Measurements from ENCODE around the gene ENKD1.

Gene ENKD1

DNA sequence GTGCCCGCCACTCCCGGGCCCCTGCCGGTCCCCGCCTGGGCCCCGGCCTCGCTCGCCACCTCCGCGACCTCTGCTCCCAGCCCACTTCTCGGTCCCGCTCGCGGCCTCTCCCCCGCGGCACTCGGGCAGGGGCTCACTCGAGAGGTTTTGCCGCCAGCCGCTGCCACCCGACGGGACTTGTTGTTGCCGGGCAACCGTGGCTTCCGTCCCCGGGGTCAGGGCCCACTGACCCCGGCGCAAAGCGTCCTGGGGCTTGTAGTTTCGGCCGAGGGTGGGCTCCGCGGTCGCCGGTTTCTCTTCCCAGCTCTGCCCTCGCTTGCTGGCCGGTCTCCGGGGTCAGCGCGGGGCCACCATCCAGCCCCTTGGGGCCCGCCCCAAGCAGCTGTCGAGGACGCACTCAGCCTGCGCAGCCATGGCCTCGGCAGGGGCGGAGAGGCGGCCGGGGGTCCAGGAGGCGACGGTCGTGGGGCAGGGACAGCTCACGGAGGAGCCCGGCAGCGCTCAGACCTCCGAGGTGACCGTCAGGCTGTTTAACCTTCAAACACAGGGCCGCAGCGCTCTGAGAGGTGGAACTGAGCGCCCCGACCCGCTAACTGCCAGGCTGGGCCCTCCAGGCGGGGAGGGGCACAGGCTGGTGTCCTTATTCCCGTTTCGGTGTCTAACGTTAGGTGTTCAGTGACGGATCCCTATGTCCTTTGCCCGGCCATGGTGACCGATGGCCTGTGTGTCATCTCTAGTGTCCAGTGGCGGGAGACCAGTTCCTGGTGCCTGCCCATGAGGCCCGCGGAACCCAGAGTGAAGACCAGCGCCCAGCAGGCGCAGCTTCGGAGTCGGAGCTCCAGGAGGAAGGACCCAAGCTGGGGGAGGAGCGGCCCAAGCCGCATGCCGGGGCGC is at the start of gene ENKD1, which contains the start of gene C16orf86:
ENKD1 (minus strand) TSS at position 192 of the 894 bp plus-strand sequence. CDS start 308 bp downstream, outside the sequence.
C16orf86 (plus strand) TSS at position 256 of the 894 bp plus-strand sequence; CDS start at position 413, 157 bp downstream.
- ATAC-seq (ENCODE audit: low read depth) (peak; percentile 72), DNase-seq (ENCODE audit: low spot score in 2 of 2) (peak; percentile 76 to 78)
- H3K9me3 Mint-ChIP-seq, result no peaks in the 10 kb centered on the region
- H3K36me3 Mint-ChIP-seq, result no peaks in the 10 kb centered on the region
- no peaks in the 10 kb centered on the region for H3K27me3 Mint-ChIP-seq
- H3K4me1 Mint-ChIP-seq, result peaks cover 29% of the 10 kb centered on the region
- peak within 1 kb of the TSS; percentile 91 for H3K4me3 Mint-ChIP-seq
- H3K27ac Mint-ChIP-seq, result peak within 1 kb of the TSS; percentile 95

DNA sequence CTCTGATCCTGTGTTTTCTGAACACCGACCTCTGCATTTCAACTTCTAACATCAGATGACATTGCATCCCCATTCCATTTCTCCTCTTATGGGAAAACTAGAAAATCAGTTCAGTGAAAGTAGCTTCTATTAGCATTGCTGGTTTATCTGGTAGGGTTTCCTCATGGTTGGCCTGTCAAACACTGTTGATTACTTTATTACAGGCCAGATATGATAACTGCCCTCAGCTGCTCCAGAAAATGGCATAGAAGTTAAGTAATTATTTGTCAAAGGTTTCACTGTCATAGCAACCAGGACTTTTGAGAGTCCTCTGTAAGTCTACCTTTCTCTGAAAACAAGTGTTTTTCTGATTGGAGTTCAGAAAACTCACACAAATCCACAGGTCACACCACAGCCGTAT is 49.5 kb upstream of the ENKD1 start:
- Mint-ChIP-seq H3K27me3 (no peaks in the 10 kb centered on the region), H3K27ac (no peak overlapping the region), H3K36me3 (peaks cover 7% of the 10 kb centered on the region), H3K4me3 (no peak overlapping the region), H3K4me1 (peaks cover 29% of the 10 kb centered on the region), H3K9me3 (no peaks in the 10 kb centered on the region)
- no peak for ATAC-seq (ENCODE audit: low read depth)
- no peak for DNase-seq (ENCODE audit: low spot score in 2 of 2)

GRCh38 chr16:67714522-67714921 is 48.0 kb upstream of the ENKD1 start:
- Mint-ChIP-seq H3K36me3 (peaks cover 7% of the 10 kb centered on the region), H3K4me3 (no peak overlapping the region), H3K4me1 (peaks cover 24% of the 10 kb centered on the region), H3K27me3 (no peaks in the 10 kb centered on the region), H3K9me3 (no peaks in the 10 kb centered on the region), H3K27ac (no peak overlapping the region)
- DNase-seq (ENCODE audit: low spot score in 2 of 2) (no peak), ATAC-seq (ENCODE audit: low read depth) (no peak)

DNA sequence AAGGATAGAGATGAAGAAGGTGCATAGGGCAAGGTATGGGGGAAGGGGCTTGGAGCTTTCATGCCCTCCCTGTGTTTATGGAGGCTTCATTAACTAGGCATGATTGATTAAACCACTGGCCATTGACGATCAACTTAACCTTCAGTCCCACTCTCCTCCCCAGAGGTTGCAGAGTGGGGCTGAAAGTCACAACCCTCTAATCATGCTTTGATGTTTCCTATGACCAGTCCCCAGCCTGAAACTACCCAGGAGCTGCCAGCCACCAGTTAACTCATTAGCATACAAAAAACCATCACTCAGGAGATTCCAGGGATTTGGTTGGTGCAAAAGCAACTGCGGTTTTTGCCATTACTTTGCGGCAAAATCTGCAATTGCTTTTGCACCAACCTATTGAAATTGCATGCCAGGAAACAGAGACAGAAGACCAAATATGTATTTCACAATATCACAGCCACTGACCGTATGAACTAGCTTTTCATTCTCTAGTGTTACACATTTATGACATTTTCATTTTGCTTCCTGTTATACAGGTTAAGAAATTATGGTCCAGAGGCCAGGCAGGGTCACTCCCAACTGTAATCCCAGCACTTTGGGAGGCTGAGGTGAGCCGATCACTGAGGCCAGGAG is 47.2 kb upstream of the ENKD1 start:
- Mint-ChIP-seq H3K9me3 (no peaks in the 10 kb centered on the region), H3K4me1 (peaks cover 24% of the 10 kb centered on the region), H3K4me3 (no peak overlapping the region), H3K27ac (no peak overlapping the region), H3K36me3 (peaks cover 7% of the 10 kb centered on the region), H3K27me3 (no peaks in the 10 kb centered on the region)
- DNase-seq (ENCODE audit: low spot score in 2 of 2), result no peak
- ATAC-seq (ENCODE audit: low read depth), result no peak

DNA sequence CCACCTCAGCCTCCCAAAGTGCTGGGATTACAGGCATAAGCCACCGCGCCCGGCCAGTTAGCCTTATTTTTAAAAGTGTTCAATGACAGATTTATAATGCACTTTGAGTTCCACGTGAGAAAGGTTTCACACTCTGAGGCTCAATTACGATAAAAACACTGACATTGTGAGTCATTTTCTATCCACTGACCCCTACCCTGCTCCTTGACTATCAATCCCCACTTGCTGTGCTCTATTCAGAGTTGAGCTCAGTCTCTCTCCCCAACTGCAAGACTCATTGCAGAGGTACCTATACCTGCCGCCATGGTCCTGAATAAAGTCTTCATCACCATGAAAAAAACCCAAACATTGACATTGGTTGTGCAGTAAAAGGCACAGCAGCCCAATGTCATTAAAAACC is 44.1 kb upstream of the ENKD1 start:
- no peak for ATAC-seq (ENCODE audit: low read depth)

GRCh38 chr16:67709050-67709449 is 42.5 kb upstream of the ENKD1 start:
- ATAC-seq (ENCODE audit: low read depth) (no peak), DNase-seq (ENCODE audit: low spot score in 2 of 2) (no peak)
- H3K9me3 Mint-ChIP-seq, result no peaks in the 10 kb centered on the region
- H3K27ac Mint-ChIP-seq, result no peak overlapping the region
- H3K4me1 Mint-ChIP-seq, result peaks cover 10% of the 10 kb centered on the region
- H3K4me3 Mint-ChIP-seq, result no peak overlapping the region
- H3K27me3 Mint-ChIP-seq, result no peaks in the 10 kb centered on the region
- peaks cover 11% of the 10 kb centered on the region for H3K36me3 Mint-ChIP-seq

More for the DNA sequence above, 44.1 kb upstream of the ENKD1 start:
- Mint-ChIP-seq H3K27ac (no peak overlapping the region), H3K4me1 (peaks cover 11% of the 10 kb centered on the region), H3K9me3 (no peaks in the 10 kb centered on the region), H3K4me3 (no peak overlapping the region), H3K27me3 (no peaks in the 10 kb centered on the region), H3K36me3 (peaks cover 9% of the 10 kb centered on the region)
- DNase-seq (ENCODE audit: low spot score in 2 of 2), result no peak

DNA sequence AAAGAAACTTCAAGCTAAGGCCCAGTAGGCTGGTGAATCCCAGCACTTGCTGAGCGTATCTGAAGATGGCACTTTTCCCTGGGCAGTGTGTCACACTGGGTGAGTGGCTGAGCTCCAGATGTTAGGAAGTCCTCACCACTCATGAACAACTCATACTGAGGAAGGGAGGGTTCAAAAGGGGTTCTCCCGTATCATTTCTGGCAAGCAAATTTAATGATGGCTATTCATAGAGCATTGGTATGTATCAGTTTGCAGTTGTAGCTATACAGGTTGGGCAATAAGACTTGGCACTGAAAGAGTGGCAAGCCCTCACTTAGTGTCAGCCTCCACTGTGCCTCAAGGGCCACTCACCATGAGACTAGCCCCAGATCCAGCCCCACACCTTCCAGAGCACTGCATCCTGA is 41.8 kb upstream of the ENKD1 start:
- DNase-seq (ENCODE audit: low spot score in 2 of 2) (no peak), ATAC-seq (ENCODE audit: low read depth) (no peak)
- peaks cover 13% of the 10 kb centered on the region for H3K36me3 Mint-ChIP-seq
- no peak overlapping the region for H3K4me3 Mint-ChIP-seq
- H3K9me3 Mint-ChIP-seq, result no peaks in the 10 kb centered on the region
- H3K4me1 Mint-ChIP-seq, result peaks cover 15% of the 10 kb centered on the region
- H3K27ac Mint-ChIP-seq, result no peak overlapping the region
- no peaks in the 10 kb centered on the region for H3K27me3 Mint-ChIP-seq

DNA sequence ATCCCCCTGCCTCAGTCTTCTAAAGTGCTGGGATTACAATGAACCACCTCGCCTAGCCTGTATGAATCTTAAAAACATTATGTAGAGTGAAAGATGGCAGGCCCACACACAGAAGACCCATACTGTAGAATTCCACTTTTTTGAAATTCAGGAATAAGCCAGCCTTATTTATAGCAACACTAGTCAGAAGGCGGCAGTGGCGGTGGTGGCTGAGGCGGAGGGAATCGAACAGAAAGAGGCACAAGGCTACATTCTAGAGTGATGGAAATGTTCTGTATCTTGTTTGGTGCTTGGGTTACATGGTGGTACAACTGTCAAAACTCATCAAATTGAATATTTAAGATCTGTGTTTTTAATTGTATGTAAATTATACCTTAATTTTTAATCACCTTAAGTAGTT is 41.2 kb upstream of the ENKD1 start:
- Mint-ChIP-seq H3K4me1 (peaks cover 15% of the 10 kb centered on the region), H3K27ac (no peak overlapping the region), H3K27me3 (no peaks in the 10 kb centered on the region), H3K4me3 (no peak overlapping the region), H3K9me3 (no peaks in the 10 kb centered on the region), H3K36me3 (peaks cover 13% of the 10 kb centered on the region)
- no peak for DNase-seq (ENCODE audit: low spot score in 2 of 2)
- no peak for ATAC-seq (ENCODE audit: low read depth)

DNA sequence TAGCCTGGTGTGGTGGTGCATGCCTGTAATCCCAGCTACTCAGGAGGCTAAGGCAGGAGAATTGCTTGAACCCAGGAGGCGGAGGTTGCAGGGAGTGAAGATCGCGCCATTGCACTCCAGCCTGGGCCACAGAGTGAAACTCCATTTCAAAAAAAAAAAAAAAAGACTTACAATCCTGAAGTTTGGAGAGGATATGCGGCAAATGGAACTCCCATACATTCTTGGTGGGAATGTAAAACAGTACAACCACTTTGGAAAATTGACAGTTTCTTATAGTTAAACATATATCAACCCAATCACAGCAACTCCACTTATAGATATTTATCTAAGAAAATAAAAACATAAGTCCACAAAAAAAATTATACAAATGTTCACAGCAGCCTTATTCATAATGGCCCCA is 40.7 kb upstream of the ENKD1 start:
- Mint-ChIP-seq H3K4me3 (no peak overlapping the region), H3K27me3 (no peaks in the 10 kb centered on the region), H3K9me3 (no peaks in the 10 kb centered on the region), H3K27ac (no peak overlapping the region), H3K4me1 (peaks cover 15% of the 10 kb centered on the region), H3K36me3 (peaks cover 13% of the 10 kb centered on the region)
- ATAC-seq (ENCODE audit: low read depth) (no peak), DNase-seq (ENCODE audit: low spot score in 2 of 2) (no peak)

GRCh38 chr16:67704110-67704509 is 37.6 kb upstream of the ENKD1 start:
- Mint-ChIP-seq H3K4me3 (no peak overlapping the region), H3K9me3 (no peaks in the 10 kb centered on the region), H3K27me3 (no peaks in the 10 kb centered on the region), H3K4me1 (peaks cover 9% of the 10 kb centered on the region), H3K27ac (no peak overlapping the region), H3K36me3 (peaks cover 6% of the 10 kb centered on the region)
- DNase-seq (ENCODE audit: low spot score in 2 of 2) (no peak), ATAC-seq (ENCODE audit: low read depth) (no peak)

- Mint-ChIP-seq H3K27me3 (no peaks in the 10 kb centered on the region), H3K36me3 (peaks cover 7% of the 10 kb centered on the region), H3K4me1 (peaks cover 9% of the 10 kb centered on the region), H3K9me3 (no peaks in the 10 kb centered on the region), H3K27ac (no peak overlapping the region), H3K4me3 (no peak overlapping the region)
- no peak for DNase-seq (ENCODE audit: low spot score in 2 of 2)
- no peak for ATAC-seq (ENCODE audit: low read depth)
Measured at GRCh38 chr16:67703626-67704025, 37.1 kb upstream of the ENKD1 start.

DNA sequence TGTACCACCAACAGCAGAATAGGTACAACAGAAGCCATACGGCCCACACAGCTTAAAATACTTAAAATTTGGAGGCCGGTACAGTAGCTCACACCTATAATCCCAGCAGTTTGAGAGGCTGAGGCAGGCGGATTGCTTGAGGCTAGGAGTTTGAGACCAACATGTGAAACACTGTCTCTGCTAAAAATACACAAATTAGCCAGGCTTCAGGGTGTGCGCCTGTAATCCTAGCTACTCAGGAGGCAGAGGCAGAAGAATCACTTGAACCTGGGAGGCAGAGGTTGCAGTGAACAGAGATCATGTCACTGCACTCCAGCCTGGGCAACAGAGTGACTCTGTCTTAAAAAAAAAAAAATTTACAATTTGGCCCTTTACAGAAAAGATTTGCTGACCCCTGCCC is 35.6 kb upstream of the ENKD1 start:
- H3K9me3 Mint-ChIP-seq, result no peaks in the 10 kb centered on the region
- H3K4me3 Mint-ChIP-seq, result no peak overlapping the region
- ATAC-seq (ENCODE audit: low read depth) (no peak), DNase-seq (ENCODE audit: low spot score in 2 of 2) (no peak)
- H3K36me3 Mint-ChIP-seq, result peaks cover 11% of the 10 kb centered on the region
- H3K4me1 Mint-ChIP-seq, result peaks cover 11% of the 10 kb centered on the region
- H3K27ac Mint-ChIP-seq, result no peak overlapping the region
- H3K27me3 Mint-ChIP-seq, result no peaks in the 10 kb centered on the region

GRCh38 chr16:67701420-67701819 is 34.9 kb upstream of the ENKD1 start:
- no peak overlapping the region for H3K4me3 Mint-ChIP-seq

GRCh38 chr16:67699265-67699664 is 32.7 kb upstream of the ENKD1 start:
- Mint-ChIP-seq H3K4me3 (no peak overlapping the region), H3K4me1 (peaks cover 11% of the 10 kb centered on the region), H3K9me3 (no peaks in the 10 kb centered on the region), H3K36me3 (peaks cover 7% of the 10 kb centered on the region), H3K27ac (no peak overlapping the region), H3K27me3 (no peaks in the 10 kb centered on the region)
- no peak for DNase-seq (ENCODE audit: low spot score in 2 of 2)
- no peak for ATAC-seq (ENCODE audit: low read depth)

More at GRCh38 chr16:67701420-67701819, 34.9 kb upstream of the ENKD1 start:
- ATAC-seq (ENCODE audit: low read depth) (no peak), DNase-seq (ENCODE audit: low spot score in 2 of 2) (no peak)
- no peaks in the 10 kb centered on the region for H3K27me3 Mint-ChIP-seq
- peaks cover 10% of the 10 kb centered on the region for H3K36me3 Mint-ChIP-seq
- no peaks in the 10 kb centered on the region for H3K9me3 Mint-ChIP-seq
- H3K27ac Mint-ChIP-seq, result peak overlapping the region; percentile 5
- peaks cover 13% of the 10 kb centered on the region for H3K4me1 Mint-ChIP-seq
